Measurements from ENCODE around the gene CHURC1.

CHURC1 gene

GRCh38 chr14:64956697-64957406 lies 42.6 kb downstream of the CHURC1 start:
- DNase-seq (ENCODE audit: low spot score): no peak

DNA sequence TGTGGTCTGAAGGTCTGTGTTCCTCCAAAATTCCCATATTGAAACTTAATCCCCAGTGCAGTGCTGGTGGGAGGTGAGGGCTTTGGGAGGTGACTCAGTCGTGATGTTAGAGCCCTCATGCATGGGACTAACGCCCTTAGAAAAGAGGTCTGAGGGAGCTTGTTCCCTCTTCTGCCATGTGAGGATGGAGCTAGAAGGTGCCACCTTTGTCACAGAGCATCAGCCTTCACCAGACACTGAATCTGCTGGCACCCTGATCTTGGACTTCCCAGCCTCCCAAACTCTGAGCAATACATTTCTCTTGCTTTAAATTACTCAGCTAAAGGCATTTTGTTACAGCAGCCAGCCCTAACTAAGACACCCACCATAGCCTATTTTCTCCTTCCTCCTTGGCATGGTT lies 43.9 kb downstream of the CHURC1 start:
- no peak for DNase-seq (ENCODE audit: low spot score)

GRCh38 chr14:64958743-64959142 lies 44.5 kb downstream of the CHURC1 start:
- no peak for DNase-seq (ENCODE audit: low spot score)

- DNase-seq (ENCODE audit: low spot score): no peak
Measured at GRCh38 chr14:64960762-64961276, 46.6 kb downstream of the CHURC1 start.

DNA sequence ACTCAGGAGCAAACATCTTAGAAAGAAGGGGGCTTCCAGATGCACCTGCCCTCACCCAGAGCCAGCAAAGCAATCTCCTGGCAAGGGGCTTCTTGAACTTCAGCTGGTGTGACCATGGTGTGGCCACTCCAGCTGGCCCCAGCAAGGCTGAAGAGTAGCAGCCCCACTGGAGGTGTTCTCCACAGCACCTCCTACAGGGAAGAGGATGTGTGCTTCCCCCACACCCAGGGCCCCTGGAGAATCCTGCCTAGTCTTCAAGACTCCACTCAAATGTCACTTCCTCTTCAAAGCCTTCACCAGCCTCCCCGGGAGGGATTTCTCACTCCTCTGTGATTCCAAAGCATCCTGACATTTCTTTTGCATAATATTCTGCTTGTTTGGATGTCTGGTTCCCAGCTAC lies 49.4 kb downstream of the CHURC1 start:
- no peak for DNase-seq (ENCODE audit: low spot score)

- peak; percentile 68 for DNase-seq (ENCODE audit: low spot score)
Measured at GRCh38 chr14:64965356-64966000, 51.2 kb downstream of the CHURC1 start.

DNA sequence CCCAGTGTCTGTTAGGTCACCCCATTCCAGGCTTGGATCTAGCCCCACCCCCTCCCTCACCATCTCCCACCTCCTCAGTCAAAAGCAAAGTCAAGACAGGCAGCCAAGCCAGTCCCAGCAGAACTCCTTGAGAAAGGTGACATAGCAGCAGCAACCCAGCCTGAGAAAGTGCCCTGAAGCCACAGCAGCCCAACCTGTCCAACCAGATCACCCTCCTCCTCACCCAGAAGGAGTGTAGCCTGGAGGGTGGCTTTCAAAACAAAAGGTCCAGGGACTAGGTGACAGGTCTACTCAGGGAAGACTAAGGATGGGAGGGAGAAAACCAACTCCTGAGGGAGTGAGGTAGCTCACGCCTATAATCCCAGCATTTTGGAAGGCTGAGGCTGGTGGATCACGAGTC lies 52.7 kb downstream of the CHURC1 start:
- no peak for DNase-seq (ENCODE audit: low spot score)

DNA sequence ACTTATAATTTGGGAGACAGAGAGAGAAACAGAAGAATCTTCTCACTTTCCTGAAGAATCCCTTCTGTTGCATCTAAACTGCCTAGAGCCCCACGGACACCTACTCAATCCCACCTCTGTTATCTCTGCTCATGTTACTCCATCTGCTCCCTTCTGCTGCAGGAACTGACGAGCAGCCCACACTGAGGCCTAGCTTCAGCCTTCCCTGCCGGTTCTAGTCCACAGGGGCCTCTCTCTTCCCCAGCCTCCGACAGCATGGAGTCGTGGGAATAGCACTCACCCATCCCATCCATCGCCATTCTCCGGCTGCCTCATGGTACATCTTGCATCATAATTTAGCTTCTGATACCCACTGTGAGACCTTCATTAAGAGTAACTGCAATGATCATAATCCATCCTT lies 53.9 kb downstream of the CHURC1 start:
- no peak for DNase-seq (ENCODE audit: low spot score)

GRCh38 chr14:64968651-64969050 lies 54.4 kb downstream of the CHURC1 start:
- DNase-seq (ENCODE audit: low spot score): no peak

DNA sequence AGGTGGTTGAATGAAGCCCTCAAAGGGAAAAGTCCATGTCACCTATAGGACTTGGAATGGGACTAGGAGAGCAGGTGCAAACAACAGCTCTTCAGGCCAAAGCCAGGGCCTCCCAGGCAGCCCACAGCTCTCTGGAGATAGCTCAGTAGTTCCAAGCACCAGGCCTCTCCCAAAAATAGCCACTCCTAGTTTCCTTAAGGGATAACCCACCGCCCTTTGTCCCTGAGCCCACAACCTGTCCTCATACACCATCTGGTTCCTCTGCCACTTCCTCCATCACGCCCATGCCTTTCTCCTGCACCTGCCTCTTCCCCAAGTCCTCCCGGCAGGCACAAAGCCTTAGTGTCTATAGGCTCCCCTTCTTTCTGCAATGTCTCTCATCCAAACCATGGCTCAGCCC lies 55.8 kb downstream of the CHURC1 start:
- no peak for DNase-seq (ENCODE audit: low spot score)

- no peak for DNase-seq (ENCODE audit: low spot score)
Measured at GRCh38 chr14:64970776-64971477, 56.7 kb downstream of the CHURC1 start.

- DNase-seq (ENCODE audit: low spot score): no peak
Measured at GRCh38 chr14:64971491-64971942, 57.3 kb downstream of the CHURC1 start.

DNA sequence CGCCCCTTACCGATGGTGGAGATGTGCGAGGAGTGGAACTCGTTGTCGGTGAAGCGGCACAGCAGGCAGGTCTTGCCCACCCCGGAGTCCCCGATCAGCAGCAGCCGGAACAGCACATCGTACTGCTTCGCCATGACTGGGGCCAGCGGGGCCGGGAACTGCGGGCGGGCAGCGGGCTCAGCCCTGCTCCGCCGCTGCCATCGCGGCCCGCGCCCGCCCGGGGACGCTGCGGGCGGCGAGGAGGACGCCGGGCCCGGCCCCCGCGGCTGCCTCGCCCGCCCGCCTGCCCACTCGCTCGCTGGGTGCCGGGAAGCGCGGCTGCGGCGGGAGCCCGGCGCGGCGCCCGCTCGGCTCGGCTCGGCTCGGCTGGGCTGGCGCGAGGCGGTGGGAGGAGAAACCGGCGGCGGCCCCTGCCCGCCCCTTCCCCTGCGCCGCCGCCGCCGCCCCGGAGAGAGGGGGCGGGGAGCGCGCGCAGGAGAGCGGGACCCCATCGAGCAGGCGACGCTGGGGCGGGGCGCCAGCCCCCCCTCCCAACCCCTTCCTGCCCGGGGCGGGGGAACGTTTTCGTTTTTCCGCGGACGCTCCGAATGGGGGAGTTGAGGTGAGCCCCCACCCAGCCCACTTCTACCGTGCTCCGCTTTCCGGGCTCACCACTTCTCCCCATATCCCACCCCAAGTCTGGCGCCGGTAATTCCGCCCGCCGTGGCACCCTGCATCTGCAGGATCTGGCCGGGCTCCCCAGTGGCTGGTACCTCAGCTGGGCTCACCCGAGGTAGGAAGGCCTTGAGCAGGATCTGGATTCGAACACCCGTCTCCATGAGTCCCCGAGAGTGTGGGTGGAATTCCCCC lies 57.9 kb downstream of the CHURC1 start, which contains the start of gene RAB15:
Gene RAB15 (minus strand): TSS at position 394 of the 849 bp plus-strand sequence. CDS start 260 bp downstream, at position 134.
- no peak for DNase-seq (ENCODE audit: low spot score)

DNA sequence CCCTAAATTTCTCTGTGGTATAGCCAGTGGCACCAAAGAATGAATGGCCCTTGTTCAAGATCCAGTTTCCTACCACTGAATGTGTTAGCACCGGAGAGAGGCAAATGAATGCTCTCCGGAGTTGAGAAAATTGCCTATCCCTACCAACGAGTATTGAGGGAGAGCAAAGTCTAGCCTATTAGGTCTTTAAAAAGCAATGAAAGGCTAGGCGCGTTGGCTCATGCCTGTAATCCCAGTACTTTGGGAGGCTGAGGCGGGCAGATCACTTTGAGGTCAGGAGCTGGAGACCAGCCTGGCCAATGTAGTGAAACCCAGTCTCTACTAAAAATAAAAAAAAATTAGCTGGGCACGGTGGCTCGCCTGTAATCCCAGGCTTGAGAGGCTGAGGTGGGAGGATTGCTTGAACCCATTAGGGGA lies 58.8 kb downstream of the CHURC1 start:
- no peak for DNase-seq (ENCODE audit: low spot score)

DNA sequence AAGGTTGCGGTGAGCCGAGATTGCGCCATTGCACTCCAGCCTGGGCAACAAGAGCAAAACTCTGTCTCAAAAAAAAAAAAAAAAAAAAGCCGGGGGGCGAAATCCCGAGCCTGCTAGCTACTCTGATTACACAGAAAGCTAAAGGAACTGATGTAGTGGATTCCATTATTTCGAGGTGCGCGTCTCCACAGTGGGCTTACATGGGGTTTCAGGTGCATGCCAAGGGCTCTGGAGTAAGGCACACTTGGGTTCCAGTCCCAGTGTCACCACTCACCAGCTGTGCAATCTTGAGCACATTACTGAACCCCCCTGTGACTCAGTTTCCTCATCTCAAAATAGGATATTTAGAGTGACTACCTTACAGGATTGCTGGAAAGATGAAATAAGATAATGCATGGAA lies 59.6 kb downstream of the CHURC1 start:
- no peak for DNase-seq (ENCODE audit: low spot score)

- DNase-seq (ENCODE audit: low spot score): no peak
Measured at GRCh38 chr14:64974563-64974962, 60.3 kb downstream of the CHURC1 start.

DNA sequence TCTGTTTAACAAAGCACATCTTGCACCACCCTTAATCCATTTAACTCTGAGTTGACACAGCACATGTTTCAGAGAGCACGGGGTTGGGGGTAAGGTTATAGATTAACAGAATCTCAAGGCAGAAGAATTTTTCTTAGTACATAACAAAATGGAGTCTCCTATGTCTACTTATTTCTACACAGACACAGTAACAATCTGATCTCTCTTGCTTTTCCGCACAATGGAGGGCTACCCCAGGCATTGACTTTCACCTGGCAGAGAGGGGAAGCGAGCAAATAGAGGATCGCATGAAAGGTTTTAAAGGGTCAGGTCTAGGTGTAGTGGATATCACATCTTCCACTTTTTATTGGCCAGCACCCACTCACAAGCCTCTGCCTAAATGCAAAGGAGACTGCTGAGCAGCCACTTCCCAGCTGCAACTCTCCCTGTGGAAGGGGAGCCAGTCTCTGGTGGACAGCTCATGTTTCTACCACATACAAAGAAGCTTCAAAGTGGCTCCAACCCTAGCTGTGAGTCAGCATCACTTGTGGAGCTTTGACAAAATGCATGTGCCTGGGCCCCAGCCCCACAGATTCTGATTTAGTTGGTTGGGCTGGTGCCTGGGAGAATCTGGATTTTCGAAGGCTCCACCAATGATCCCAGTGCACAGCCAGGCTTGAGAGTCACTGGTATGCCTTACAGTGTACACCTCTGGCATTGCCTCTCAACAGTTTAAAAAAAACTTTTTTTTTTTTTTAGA lies 65.2 kb downstream of the CHURC1 start:
- DNase-seq (ENCODE audit: low spot score): no peak

DNA sequence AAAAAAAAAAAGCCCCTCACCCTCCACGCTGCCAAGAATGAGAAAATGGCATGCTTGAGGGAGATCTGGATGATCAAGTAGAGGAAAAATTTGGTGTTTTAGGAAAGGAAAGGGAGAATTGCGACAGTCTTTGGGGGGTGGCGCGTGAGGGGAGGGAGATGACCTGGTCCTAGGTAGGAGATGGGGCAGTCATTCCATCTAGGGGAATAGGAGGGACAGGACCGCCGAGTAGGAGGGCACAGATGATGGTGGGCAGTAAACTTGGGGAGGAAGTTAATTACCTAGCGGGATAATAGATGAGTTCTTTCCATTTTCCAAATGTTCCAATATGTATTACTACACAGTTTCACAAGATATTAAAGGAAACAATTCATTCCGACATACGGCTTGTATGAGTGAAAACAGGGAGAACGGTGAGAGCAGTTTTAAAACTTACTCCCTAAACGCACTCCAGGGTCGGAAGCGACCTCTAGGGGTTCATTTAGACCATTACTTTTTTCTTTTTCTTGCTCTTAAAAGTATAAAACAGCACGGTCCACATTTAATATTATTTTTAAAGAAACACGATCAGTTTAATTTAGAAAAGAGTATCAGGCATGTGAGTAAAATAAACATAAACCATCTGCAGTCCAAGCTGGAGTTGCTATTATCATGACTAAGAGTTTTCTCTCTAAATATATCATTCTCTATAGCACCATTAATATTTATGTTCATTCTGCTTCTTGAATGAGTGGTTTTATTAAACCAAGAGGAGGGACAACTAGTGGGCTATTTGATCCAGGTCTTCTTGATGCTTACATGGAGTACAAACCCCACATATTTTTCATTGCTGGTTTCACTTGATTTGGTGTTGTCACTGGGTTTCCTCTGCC lies 69.4 kb downstream of the CHURC1 start:
- no peak for DNase-seq (ENCODE audit: low spot score)
